Endothelial cell of umbilical vein (primary cell): ENCODE data around the gene SLC7A8. TPM values are rescaled to one million over a fixed set of nuclear protein-coding genes. Genes with fewer than 3 reads are reported as not detected.

ENCODE experiments used
- BruUV-seq: library from RNA; stranded (reverse); fragments of 400-500 nt; replicated peaks from 2 replicates; lab custom pipeline; 2021; lab: Mats Ljungman, UMichigan
- CTCF ChIA-PET: fragments of 300-600, 350-600 bp; sonication (Branson Sonifier 250); formaldehyde crosslinking; loops from one replicate; lab custom pipeline; 2021; ENCODE audit warnings: antibody characterized with exemption, inconsistent platforms; lab: Charles Lee
- POLR2A ChIA-PET: fragments of 300-600, 350-600 bp; sonication (Branson Sonifier 250); formaldehyde crosslinking; loops from one replicate; lab custom pipeline; 2021; ENCODE audit warnings: antibody characterized with exemption, inconsistent platforms; lab: Charles Lee
- DNase-seq: peaks from one replicate; pipeline ENCODE4 v3.0.0-alpha.2; 2011; ENCODE audit warnings: low read depth, low spot score
- FAIRE-seq: peaks from 2 replicates; lab custom pipeline; 2011; peaks lifted over from hg19 to GRCh38; lab: Jason Lieb, UNC
- H2AFZ ChIP-seq: 2 replicates; pipeline ENCODE4 v1.6.0; 2012; ENCODE audit warnings: low read depth, low read length, control low read depth, inconsistent platforms
- H3K27ac ChIP-seq: 2 replicates; pipeline ENCODE4 v1.5.1; 2011; ENCODE audit warnings: low read depth, mild to moderate bottlenecking, control low read depth, low read length, moderate library complexity; ENCODE audit not compliant: insufficient read depth
- H3K27me3 ChIP-seq, 2 experiments: 2 replicates each; pipeline versions ENCODE4 v1.6.0 to v1.6.1; 2011; ENCODE audit warnings: low read length in 2 of 2, mixed read lengths in 1 of 2; ENCODE audit not compliant: control insufficient read depth in 2 of 2, insufficient read depth in 2 of 2
- H3K36me3 ChIP-seq, 2 experiments: 2 replicates in 1 of 2; 3 replicates in 1 of 2; pipeline ENCODE4 v1.5.1; 2011; ENCODE audit warnings: low read length in 2 of 2, mild to moderate bottlenecking in 1 of 2, moderate library complexity in 1 of 2; ENCODE audit not compliant: control insufficient read depth in 2 of 2, insufficient read depth in 2 of 2; ENCODE audit errors: extremely low read depth in 1 of 2
- H3K4me1 ChIP-seq: 3 replicates; pipeline ENCODE4 v1.5.1; 2011; ENCODE audit warnings: mild to moderate bottlenecking, low read length; ENCODE audit not compliant: control insufficient read depth, insufficient read depth; ENCODE audit errors: extremely low read depth
- H3K4me2 ChIP-seq: 2 replicates; pipeline ENCODE4 v1.6.1; 2011; ENCODE audit warnings: low read length, control low read depth, mixed read lengths; ENCODE audit not compliant: insufficient read depth
- H3K4me3 ChIP-seq, 3 experiments: fragments of 200-600 bp in 1 of 3; sonication (generic), shearing (Covaris generic) in 1 of 3; replicated peaks in 1 of 3; 2 replicates each; pipeline ENCODE4 v1.5.1; 2011 to 2016; ENCODE audit warnings: control low read depth in 3 of 3, low read length in 3 of 3, mild to moderate bottlenecking in 2 of 3, inconsistent platforms in 1 of 3, low read depth in 1 of 3, moderate library complexity in 1 of 3; ENCODE audit not compliant: insufficient read depth in 1 of 3
- H3K79me2 ChIP-seq: 2 replicates; pipeline ENCODE4 v1.6.0; 2012; ENCODE audit warnings: low read length, inconsistent platforms; ENCODE audit not compliant: control insufficient read depth, insufficient read depth
- H3K9ac ChIP-seq: replicated peaks from 2 replicates; pipeline ENCODE3; 2011; ENCODE audit warnings: low read length, control low read depth; ENCODE audit not compliant: insufficient read depth; ENCODE audit errors: extremely low read depth
- H3K9me1 ChIP-seq: replicated peaks from 3 replicates; pipeline ENCODE4 v1.6.0; 2011; ENCODE audit warnings: mild to moderate bottlenecking, low read length; ENCODE audit not compliant: control insufficient read depth, insufficient read depth; ENCODE audit errors: extremely low read depth
- H3K9me3 ChIP-seq: replicated peaks from 2 replicates; pipeline ENCODE4 v1.5.1; 2012; ENCODE audit warnings: low read length, inconsistent platforms; ENCODE audit not compliant: control insufficient read depth, insufficient read depth
- H4K20me1 ChIP-seq: replicated peaks from 2 replicates; pipeline ENCODE3; 2011; ENCODE audit warnings: mild to moderate bottlenecking, low read length; ENCODE audit not compliant: control insufficient read depth, insufficient read depth; ENCODE audit errors: extremely low read depth
- EZH2 ChIP-seq: IDR thresholded peaks from 2 replicates; pipeline ENCODE4 v1.6.1; 2012; ENCODE audit warnings: borderline replicate concordance, low read depth, mild to moderate bottlenecking, moderate library complexity, low read length, inconsistent platforms; ENCODE audit not compliant: severe bottlenecking
- FOS ChIP-seq: IDR thresholded peaks from 2 replicates; pipeline ENCODE4 v1.6.1; 2011; ENCODE audit warnings: mild to moderate bottlenecking, low read length, moderate library complexity, borderline replicate concordance; ENCODE audit not compliant: insufficient read depth
- GATA2 ChIP-seq: IDR thresholded peaks from 2 replicates; pipeline ENCODE4 v1.7.0; 2011; ENCODE audit warnings: low read depth, mild to moderate bottlenecking, moderate library complexity, mixed read lengths, low read length; ENCODE audit not compliant: insufficient read length, insufficient read depth
- JUN ChIP-seq: IDR thresholded peaks from 2 replicates; pipeline ENCODE4 v1.6.1; 2011; ENCODE audit warnings: borderline replicate concordance, low read depth; ENCODE audit not compliant: insufficient read length, insufficient read depth
- MYC ChIP-seq: IDR thresholded peaks from one replicate; pipeline ENCODE4 v1.6.1; 2011; ENCODE audit warnings: mild to moderate bottlenecking, low read depth, low read length
- POLR2A ChIP-seq: IDR thresholded peaks from 2 replicates; pipeline ENCODE4 v1.6.1; 2012; ENCODE audit warnings: low read depth, mild to moderate bottlenecking, control low read depth, low read length
- POLR2AphosphoS5 ChIP-seq: IDR thresholded peaks from 2 replicates; pipeline ENCODE4 v1.6.1; 2012; ENCODE audit warnings: low read depth, mild to moderate bottlenecking, control low read depth, low read length, moderate library complexity; ENCODE audit not compliant: insufficient read depth
- dilution Hi-C: fragments of 300-500 bp; cut with MboI; formaldehyde crosslinking; loops from one replicate; pipeline ENCODE4 v1.15.0; 2019; ENCODE audit warnings: low sequenced_read_pairs; ENCODE audit not compliant: extremely low pct_ligation_motif_present
- intact Hi-C: fragments of 100-400 bp; cut with micrococcal nuclease; formaldehyde crosslinking; loops from one replicate; pipeline ENCODE4 v1.10.0; 2022
- polyA plus RNA-seq, 4 experiments: library from polyadenylated mRNA; depleted of rRNA in 3 of 4; stranded (reverse) in 3 of 4; unstranded in 1 of 4; fragments of >200 nt; gene quantifications; 2 replicates each; pipeline versions ENCODE4 v1.2.1 to v1.2.3, GENCODE V29; 2011 to 2012; ENCODE audit warnings: missing spikeins in 1 of 4
- total RNA-seq: library from RNA; stranded (reverse); gene quantifications from 2 replicates; pipeline ENCODE4 v1.2.3, GENCODE V29; 2021
- TF ChIP-seq, protein P1 (sequence below), 2 donors: IDR thresholded peaks; 1 replicate in 1 of 2; 2 replicates in 1 of 2; pipeline ENCODE4 v1.5.1; 2011; ENCODE audit warnings: low read length in 2 of 2, mild to moderate bottlenecking in 2 of 2, moderate library complexity in 2 of 2, control low read depth in 1 of 2, inconsistent platforms in 1 of 2, low read depth in 1 of 2; ENCODE audit not compliant: insufficient read depth in 1 of 2; ENCODE audit errors: extremely low read depth in 1 of 2
- TF ChIP-seq, protein P2 (sequence below): IDR thresholded peaks from 2 replicates; pipeline ENCODE4 v1.6.1; 2011; ENCODE audit not compliant: insufficient read depth, insufficient read length

The SLC7A8 gene
- total and polyA plus RNA-seq, 2 donors (not counting 3 experiments of a cell fraction or from before 2014, with no cell fraction given) = 0.76 to 1.1 TPM

DNA sequence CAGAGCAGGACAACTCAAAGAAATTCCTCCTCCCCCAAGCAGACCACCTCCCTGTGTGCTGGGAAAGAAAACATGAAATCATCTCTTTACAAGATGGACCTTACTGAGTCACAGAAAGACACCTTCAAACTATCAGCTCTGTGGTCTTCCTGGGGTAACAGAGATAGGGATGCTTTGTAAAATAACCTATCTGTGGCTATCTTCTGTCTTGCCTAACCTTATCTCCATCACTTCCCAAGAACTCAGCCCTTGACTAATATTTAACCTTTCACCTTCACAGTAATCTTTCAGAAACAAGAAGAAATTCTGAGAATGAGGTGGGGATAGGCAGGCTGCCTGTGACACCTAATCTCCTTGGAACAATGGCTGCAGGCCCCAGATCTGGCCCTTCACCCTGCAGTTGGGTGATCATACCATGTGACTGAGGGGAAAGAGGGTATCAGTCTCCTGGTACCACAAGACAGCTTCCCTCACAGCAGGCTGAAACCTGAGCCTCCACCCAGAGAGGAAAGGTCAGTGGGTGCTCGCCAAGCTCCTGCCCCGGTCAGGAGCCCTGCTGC lies 37.0 kb downstream of the SLC7A8 start:
- BruUV-seq = no TSS peak
- Histone ChIP-seq H3K79me2 (no peaks in the 10 kb centered on the region), H3K4me1 (no peaks in the 10 kb centered on the region), H3K9me1 (no peaks in the 10 kb centered on the region), H3K27me3 (no peaks in the 10 kb centered on the region), H3K4me3 (no peak overlapping the region), H3K9ac (no peak overlapping the region), H3K36me3 (no peaks in the 10 kb centered on the region), H4K20me1 (no peaks in the 10 kb centered on the region), H3K27ac (no peak overlapping the region), H2AFZ (no peak overlapping the region), H3K4me2 (no peak overlapping the region), H3K9me3 (no peaks in the 10 kb centered on the region)
- FAIRE-seq (no peak), DNase-seq (no peak)
- TF ChIP-seq POLR2AphosphoS5 (no peak), JUN (no peak), FOS (no peak), MYC (no peak), GATA2 (no peak), EZH2 (no peak), POLR2A (no peak)
- TF ChIP-seq, protein P1, sequence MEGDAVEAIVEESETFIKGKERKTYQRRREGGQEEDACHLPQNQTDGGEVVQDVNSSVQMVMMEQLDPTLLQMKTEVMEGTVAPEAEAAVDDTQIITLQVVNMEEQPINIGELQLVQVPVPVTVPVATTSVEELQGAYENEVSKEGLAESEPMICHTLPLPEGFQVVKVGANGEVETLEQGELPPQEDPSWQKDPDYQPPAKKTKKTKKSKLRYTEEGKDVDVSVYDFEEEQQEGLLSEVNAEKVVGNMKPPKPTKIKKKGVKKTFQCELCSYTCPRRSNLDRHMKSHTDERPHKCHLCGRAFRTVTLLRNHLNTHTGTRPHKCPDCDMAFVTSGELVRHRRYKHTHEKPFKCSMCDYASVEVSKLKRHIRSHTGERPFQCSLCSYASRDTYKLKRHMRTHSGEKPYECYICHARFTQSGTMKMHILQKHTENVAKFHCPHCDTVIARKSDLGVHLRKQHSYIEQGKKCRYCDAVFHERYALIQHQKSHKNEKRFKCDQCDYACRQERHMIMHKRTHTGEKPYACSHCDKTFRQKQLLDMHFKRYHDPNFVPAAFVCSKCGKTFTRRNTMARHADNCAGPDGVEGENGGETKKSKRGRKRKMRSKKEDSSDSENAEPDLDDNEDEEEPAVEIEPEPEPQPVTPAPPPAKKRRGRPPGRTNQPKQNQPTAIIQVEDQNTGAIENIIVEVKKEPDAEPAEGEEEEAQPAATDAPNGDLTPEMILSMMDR (IDR thresholded peaks at IDR 0.05; ENCODE audit: extremely low read depth in 1 of 2, insufficient read depth in 1 of 2, low read depth in 1 of 2, low read length in 2 of 2) = no peak
- TF ChIP-seq, protein P2, sequence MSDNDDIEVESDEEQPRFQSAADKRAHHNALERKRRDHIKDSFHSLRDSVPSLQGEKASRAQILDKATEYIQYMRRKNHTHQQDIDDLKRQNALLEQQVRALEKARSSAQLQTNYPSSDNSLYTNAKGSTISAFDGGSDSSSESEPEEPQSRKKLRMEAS = no peak
- dilution Hi-C loops = no loop called here
- intact Hi-C loops = no loop called here
- ChIA-PET POLR2A (interaction anchor here (0.6 kb wide), 1 partner anchor 15 kb away, joined by 3 read pairs; no protein-coding TSS in a partner anchor), CTCF (no interaction called here)
